Calu3 (cell line): Measurements from ENCODE around the gene MYLIP. TPM values are rescaled to one million over a fixed set of nuclear protein-coding genes. Genes with fewer than 3 reads are reported as not detected.

Source experiments
- BruUV-seq: library from RNA; stranded (reverse); fragments of 400-500 nt; replicated peaks from 2 replicates; lab custom pipeline; 2021; lab: Mats Ljungman, UMichigan
- CTCF ChIA-PET: fragments of 300-600 bp; sonication (Branson Sonifier 250); formaldehyde crosslinking; loops from one replicate; lab custom pipeline; 2022; ENCODE audit warnings: antibody characterized with exemption; lab: Charles Lee
- DNase-seq: peaks from one replicate; pipeline ENCODE4 v3.0.0; 2022
- H3K27ac Mint-ChIP-seq: one replicate; pipeline ENCODE4 v1.8.0; 2022; ENCODE audit warnings: mixed read lengths; ENCODE audit not compliant: unreplicated experiment
- H3K27me3 Mint-ChIP-seq: one replicate; pipeline ENCODE4 v1.8.0; 2022; ENCODE audit warnings: mixed read lengths; ENCODE audit not compliant: unreplicated experiment
- H3K36me3 Mint-ChIP-seq: one replicate; pipeline ENCODE4 v1.8.0; 2022; ENCODE audit warnings: mild to moderate bottlenecking, moderate library complexity, mixed read lengths; ENCODE audit not compliant: insufficient read depth, unreplicated experiment
- H3K4me1 Mint-ChIP-seq: one replicate; pipeline ENCODE4 v1.8.0; 2022; ENCODE audit warnings: mild to moderate bottlenecking, low read depth, mixed read lengths; ENCODE audit not compliant: unreplicated experiment
- H3K4me3 Mint-ChIP-seq: one replicate; pipeline ENCODE4 v1.8.0; 2022; ENCODE audit warnings: mild to moderate bottlenecking, low read depth, moderate library complexity, mixed read lengths; ENCODE audit not compliant: unreplicated experiment
- H3K9me3 Mint-ChIP-seq: one replicate; pipeline ENCODE4 v1.8.0; 2022; ENCODE audit warnings: low read depth, mixed read lengths; ENCODE audit not compliant: unreplicated experiment
- CTCF ChIP-seq: fragments of 200-600 bp; IDR thresholded peaks from one replicate; pipeline ENCODE4 v1.8.0; 2022; ENCODE audit warnings: antibody characterized with exemption; ENCODE audit not compliant: unreplicated experiment
- intact Hi-C: fragments of 100-400 bp; cut with micrococcal nuclease; formaldehyde crosslinking; loops from one replicate; pipeline ENCODE4 v1.10.0; 2022; ENCODE audit not compliant: unreplicated experiment
- total RNA-seq: library from RNA; stranded (reverse); gene quantifications from 2 replicates; pipeline ENCODE4 v1.2.3, GENCODE V29; 2022

Gene MYLIP
- total RNA-seq, 1 experiment from 2014 or later = 8.1 TPM

- no peak for TF ChIP-seq CTCF
- CTCF ChIA-PET = interaction anchor here (1.9 kb wide), 1 partner anchor 477 kb away, joined by 5 read pairs; no protein-coding TSS in a partner anchor
- no peak overlapping the region for H3K27ac Mint-ChIP-seq
- no peak for DNase-seq
- intact Hi-C loops = loop anchor here (5.0 kb wide), 1 partner anchor 36 kb away; no protein-coding TSS in a partner anchor
- no peaks in the 10 kb centered on the region for H3K27me3 Mint-ChIP-seq
- BruUV-seq = no TSS peak
- no peaks in the 10 kb centered on the region for H3K4me1 Mint-ChIP-seq
- no peak overlapping the region for H3K4me3 Mint-ChIP-seq
- no peaks in the 10 kb centered on the region for H3K9me3 Mint-ChIP-seq
- H3K36me3 Mint-ChIP-seq = no peaks in the 10 kb centered on the region
Observed at GRCh38 chr6:16168121-16168520, 39.2 kb downstream of the MYLIP start.

DNA sequence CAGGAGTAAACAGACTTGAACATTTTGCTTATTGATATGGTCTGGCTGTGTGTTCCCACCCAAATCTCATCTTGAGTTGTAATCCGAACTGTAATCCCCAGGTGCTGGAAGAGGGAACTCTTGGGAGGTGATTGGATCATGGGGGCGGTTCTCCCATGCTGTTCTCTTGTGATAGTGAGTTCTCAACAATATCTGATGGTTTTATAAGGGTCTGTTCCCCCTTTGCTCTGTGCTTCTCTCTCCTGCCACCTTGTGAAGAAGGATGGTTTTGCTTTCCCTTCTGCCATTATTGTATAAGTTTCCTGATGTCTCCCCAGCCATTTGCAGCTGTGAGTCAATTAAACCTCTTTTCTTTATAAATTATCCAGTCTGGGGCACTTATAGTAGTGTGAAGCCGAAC, 40.0 kb downstream of the MYLIP start:
- CTCF ChIA-PET = interaction anchor here (1.9 kb wide), 1 partner anchor 478 kb away, joined by 5 read pairs; no protein-coding TSS in a partner anchor
- Mint-ChIP-seq H3K27ac (no peak overlapping the region), H3K4me3 (no peak overlapping the region), H3K9me3 (no peaks in the 10 kb centered on the region), H3K27me3 (no peaks in the 10 kb centered on the region), H3K4me1 (no peaks in the 10 kb centered on the region), H3K36me3 (no peaks in the 10 kb centered on the region)
- no peak for DNase-seq
- intact Hi-C loops = loop anchor here (5.0 kb wide), 1 partner anchor 37 kb away; no protein-coding TSS in a partner anchor
- no TSS peak for BruUV-seq
- no peak for TF ChIP-seq CTCF

- no TSS peak for BruUV-seq
- Mint-ChIP-seq H3K9me3 (no peaks in the 10 kb centered on the region), H3K36me3 (no peaks in the 10 kb centered on the region), H3K27me3 (no peaks in the 10 kb centered on the region), H3K4me1 (no peaks in the 10 kb centered on the region), H3K27ac (no peak overlapping the region), H3K4me3 (no peak overlapping the region)
- TF ChIP-seq CTCF = no peak
- DNase-seq = no peak
- CTCF ChIA-PET = no interaction called here
- intact Hi-C loops = no loop called here
Observed at GRCh38 chr6:16171400-16171799, 42.5 kb downstream of the MYLIP start.

GRCh38 chr6:16173167-16173940, 44.5 kb downstream of the MYLIP start:
- Mint-ChIP-seq H3K9me3 (no peaks in the 10 kb centered on the region), H3K36me3 (no peaks in the 10 kb centered on the region), H3K4me1 (no peaks in the 10 kb centered on the region), H3K4me3 (no peak overlapping the region), H3K27ac (no peak overlapping the region), H3K27me3 (no peaks in the 10 kb centered on the region)
- no peak for DNase-seq
- no TSS peak for BruUV-seq
- CTCF ChIA-PET = no interaction called here
- TF ChIP-seq CTCF = no peak
- intact Hi-C loops = no loop called here
